Neural cell (in vitro differentiated cells): ENCODE data around the gene LPIN2. TPM values are rescaled to one million over a fixed set of nuclear protein-coding genes. Genes with fewer than 3 reads are reported as not detected.

Source experiments
- H2AFZ ChIP-seq: fragments of 200-600, 300-800 bp; sonication (generic), shearing (Covaris generic); 2 replicates; pipeline ENCODE4 v1.6.0; 2014; ENCODE audit warnings: low read depth, mild to moderate bottlenecking, antibody characterized with exemption, low read length, moderate library complexity
- H3F3A ChIP-seq: fragments of 200-600 bp; shearing (Covaris generic); 2 replicates; pipeline ENCODE4 v1.6.1; 2016; ENCODE audit warnings: mild to moderate bottlenecking, moderate library complexity, mixed read lengths, antibody characterized with exemption, low read length; ENCODE audit not compliant: insufficient read depth, poor library complexity, severe bottlenecking
- H3K27ac ChIP-seq: fragments of 200-600, 300-800 bp; sonication (generic), shearing (Covaris generic); 2 replicates; pipeline ENCODE4 v1.5.1; 2014; ENCODE audit warnings: mild to moderate bottlenecking, low read length, moderate library complexity
- H3K27me3 ChIP-seq: fragments of 300-800, 200-600 bp; sonication (generic), shearing (Covaris generic); 2 replicates; pipeline ENCODE4 v1.6.0; 2014; ENCODE audit warnings: mild to moderate bottlenecking, low read depth, low read length, moderate library complexity; ENCODE audit not compliant: insufficient read depth
- H3K36me3 ChIP-seq: fragments of 300-800, 200-600 bp; sonication (generic), shearing (Covaris generic); 2 replicates; pipeline ENCODE4 v1.5.1; 2014; ENCODE audit warnings: mild to moderate bottlenecking, antibody characterized with exemption, low read length, moderate library complexity; ENCODE audit not compliant: insufficient read depth
- H3K4me2 ChIP-seq: fragments of 300-800, 200-600 bp; sonication (generic), shearing (Covaris generic); 2 replicates; pipeline ENCODE4 v1.6.0; 2014; ENCODE audit warnings: mild to moderate bottlenecking, low read length
- H3K4me3 ChIP-seq: fragments of 300-800, 200-600 bp; sonication (generic), shearing (Covaris generic); 2 replicates; pipeline ENCODE4 v1.5.1; 2014; ENCODE audit warnings: mild to moderate bottlenecking, low read length, moderate library complexity
- H3K79me2 ChIP-seq: fragments of 200-600 bp; shearing (Covaris generic); replicated peaks from 2 replicates; pipeline ENCODE4 v1.6.0; 2014; ENCODE audit warnings: mild to moderate bottlenecking, low read length, moderate library complexity; ENCODE audit not compliant: insufficient read depth
- H3K9ac ChIP-seq: fragments of 300-800, 200-600 bp; sonication (generic), shearing (Covaris generic); 2 replicates; pipeline ENCODE4 v1.6.1; 2016; ENCODE audit warnings: mild to moderate bottlenecking, low read length, mixed read lengths
- H3K9me2 ChIP-seq: fragments of 200-600 bp; shearing (Covaris generic); 2 replicates; pipeline ENCODE4 v1.6.1; 2016; ENCODE audit warnings: mild to moderate bottlenecking, low read length, mixed read lengths; ENCODE audit not compliant: insufficient read depth
- H3K9me3 ChIP-seq: fragments of 200-600, 300-800 bp; sonication (generic), shearing (Covaris generic); 2 replicates; pipeline ENCODE4 v1.6.1; 2016; ENCODE audit warnings: mild to moderate bottlenecking, mixed run types, low read length, moderate library complexity, mixed read lengths
- H4K20me1 ChIP-seq: fragments of 200-600 bp; shearing (Covaris generic); 2 replicates; pipeline ENCODE4 v1.6.1; 2016; ENCODE audit warnings: mild to moderate bottlenecking, mixed run types; ENCODE audit not compliant: insufficient read depth
- CTCF ChIP-seq: fragments of 450-650 bp; IDR thresholded peaks from 2 replicates; pipeline ENCODE4 v1.5.1; 2014; ENCODE audit warnings: antibody characterized with exemption, mild to moderate bottlenecking, moderate library complexity; ENCODE audit not compliant: poor library complexity, severe bottlenecking
- EP300 ChIP-seq: fragments of 450-650 bp; conservative IDR thresholded peaks from 2 replicates; pipeline ENCODE4 v1.6.1; 2014; ENCODE audit warnings: antibody characterized with exemption, mild to moderate bottlenecking, moderate library complexity; ENCODE audit not compliant: poor library complexity, severe bottlenecking
- EZH2 ChIP-seq: fragments of 200-600, 300-800 bp; shearing (Covaris generic), sonication (generic); IDR thresholded peaks from 2 replicates; pipeline ENCODE4 v1.6.1; 2014; ENCODE audit warnings: antibody characterized with exemption, low read length, borderline replicate concordance, mild to moderate bottlenecking; ENCODE audit not compliant: insufficient read depth, poor library complexity, severe bottlenecking
- MXI1 ChIP-seq: fragments of 450-650 bp; conservative IDR thresholded peaks from 2 replicates; pipeline ENCODE4 v1.6.1; 2014; ENCODE audit warnings: antibody characterized with exemption, mild to moderate bottlenecking; ENCODE audit not compliant: poor library complexity, severe bottlenecking
- POLR2AphosphoS5 ChIP-seq: IDR thresholded peaks from 2 replicates; pipeline ENCODE4 v1.6.1; 2012
- RAD21 ChIP-seq: fragments of 450-650 bp; conservative IDR thresholded peaks from 2 replicates; pipeline ENCODE4 v1.6.1; 2014; ENCODE audit warnings: antibody characterized with exemption, mild to moderate bottlenecking, moderate library complexity
- SMC3 ChIP-seq: fragments of 450-650 bp; conservative IDR thresholded peaks from 2 replicates; pipeline ENCODE4 v1.6.1; 2014; ENCODE audit warnings: antibody characterized with exemption, mild to moderate bottlenecking, moderate library complexity; ENCODE audit not compliant: poor library complexity
- TAF1 ChIP-seq: IDR thresholded peaks from 2 replicates; pipeline ENCODE4 v1.6.1; 2012; ENCODE audit warnings: low read depth
- polyA plus RNA-seq: library from polyadenylated mRNA; depleted of rRNA; stranded (reverse); fragments of >200 nt; gene quantifications from 2 replicates; pipeline ENCODE4 v1.2.3, GENCODE V29; 2014
- TF ChIP-seq, protein P1 (sequence below): IDR thresholded peaks from 2 replicates; pipeline ENCODE4 v1.6.1; 2012; ENCODE audit warnings: borderline replicate concordance

LPIN2 gene
- polyA plus RNA-seq, 1 donor from 2014 or later = 14.4 TPM

DNA sequence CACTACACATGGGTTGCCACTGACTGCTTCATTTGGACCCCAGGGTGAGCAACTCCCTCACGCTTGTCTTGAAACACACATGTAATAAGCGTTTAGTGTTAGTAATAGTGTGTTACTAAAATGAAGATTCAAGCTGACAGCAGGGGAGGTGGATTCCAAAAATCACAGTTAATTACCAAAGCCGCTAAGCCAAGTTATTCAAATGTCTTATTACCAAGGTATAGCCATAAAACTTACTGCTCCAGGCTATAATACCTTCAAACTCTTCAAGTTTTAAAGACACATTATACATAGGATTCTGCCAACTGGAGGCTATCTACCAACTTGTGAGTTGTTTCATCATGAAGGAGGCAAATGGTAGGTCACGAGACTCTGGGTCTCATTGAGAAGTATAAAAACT, 2.9 kb downstream of the LPIN2 start:
- no peak overlapping the region for H3K4me3 ChIP-seq
- H3K27ac ChIP-seq = no peak overlapping the region
- H3K9ac ChIP-seq = no peak overlapping the region
- H3K4me2 ChIP-seq = no peak overlapping the region
- no peaks in the 10 kb centered on the region for H3F3A ChIP-seq
- no peaks in the 10 kb centered on the region for H3K9me3 ChIP-seq
- no peaks in the 10 kb centered on the region for H3K9me2 ChIP-seq
- no peak overlapping the region for H2AFZ ChIP-seq
- peaks cover 14% of the 10 kb centered on the region for H3K79me2 ChIP-seq
- no peaks in the 10 kb centered on the region for H3K36me3 ChIP-seq
- no peaks in the 10 kb centered on the region for H3K27me3 ChIP-seq
- TF ChIP-seq EZH2 = no peak
- no peak for TF ChIP-seq EP300
- no peak for TF ChIP-seq MXI1
- no peaks in the 10 kb centered on the region for H4K20me1 ChIP-seq

- Histone ChIP-seq H4K20me1 (no peaks in the 10 kb centered on the region), H3K36me3 (no peaks in the 10 kb centered on the region), H3K27me3 (no peaks in the 10 kb centered on the region), H3K4me3 (no peak overlapping the region), H3K27ac (no peak overlapping the region), H3K4me2 (no peak overlapping the region), H3K9me3 (peaks cover 4% of the 10 kb centered on the region), H2AFZ (no peak overlapping the region), H3K9me2 (no peaks in the 10 kb centered on the region), H3K79me2 (peaks cover 14% of the 10 kb centered on the region), H3K9ac (no peak overlapping the region), H3F3A (no peaks in the 10 kb centered on the region)
- TF ChIP-seq CTCF = no peak
- TF ChIP-seq EP300 = no peak
- no peak for TF ChIP-seq EZH2
- TF ChIP-seq SMC3 = no peak
- TF ChIP-seq, protein P1, sequence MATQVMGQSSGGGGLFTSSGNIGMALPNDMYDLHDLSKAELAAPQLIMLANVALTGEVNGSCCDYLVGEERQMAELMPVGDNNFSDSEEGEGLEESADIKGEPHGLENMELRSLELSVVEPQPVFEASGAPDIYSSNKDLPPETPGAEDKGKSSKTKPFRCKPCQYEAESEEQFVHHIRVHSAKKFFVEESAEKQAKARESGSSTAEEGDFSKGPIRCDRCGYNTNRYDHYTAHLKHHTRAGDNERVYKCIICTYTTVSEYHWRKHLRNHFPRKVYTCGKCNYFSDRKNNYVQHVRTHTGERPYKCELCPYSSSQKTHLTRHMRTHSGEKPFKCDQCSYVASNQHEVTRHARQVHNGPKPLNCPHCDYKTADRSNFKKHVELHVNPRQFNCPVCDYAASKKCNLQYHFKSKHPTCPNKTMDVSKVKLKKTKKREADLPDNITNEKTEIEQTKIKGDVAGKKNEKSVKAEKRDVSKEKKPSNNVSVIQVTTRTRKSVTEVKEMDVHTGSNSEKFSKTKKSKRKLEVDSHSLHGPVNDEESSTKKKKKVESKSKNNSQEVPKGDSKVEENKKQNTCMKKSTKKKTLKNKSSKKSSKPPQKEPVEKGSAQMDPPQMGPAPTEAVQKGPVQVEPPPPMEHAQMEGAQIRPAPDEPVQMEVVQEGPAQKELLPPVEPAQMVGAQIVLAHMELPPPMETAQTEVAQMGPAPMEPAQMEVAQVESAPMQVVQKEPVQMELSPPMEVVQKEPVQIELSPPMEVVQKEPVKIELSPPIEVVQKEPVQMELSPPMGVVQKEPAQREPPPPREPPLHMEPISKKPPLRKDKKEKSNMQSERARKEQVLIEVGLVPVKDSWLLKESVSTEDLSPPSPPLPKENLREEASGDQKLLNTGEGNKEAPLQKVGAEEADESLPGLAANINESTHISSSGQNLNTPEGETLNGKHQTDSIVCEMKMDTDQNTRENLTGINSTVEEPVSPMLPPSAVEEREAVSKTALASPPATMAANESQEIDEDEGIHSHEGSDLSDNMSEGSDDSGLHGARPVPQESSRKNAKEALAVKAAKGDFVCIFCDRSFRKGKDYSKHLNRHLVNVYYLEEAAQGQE = no peak
- no peak for TF ChIP-seq MXI1
- TF ChIP-seq TAF1 = no peak
- no peak for TF ChIP-seq POLR2AphosphoS5
- TF ChIP-seq RAD21 = no peak
Measured at GRCh38 chr18:3008541-3008940, 4.4 kb downstream of the LPIN2 start.

GRCh38 chr18:3007491-3007890, 5.5 kb downstream of the LPIN2 start:
- H2AFZ ChIP-seq = no peak overlapping the region
- H4K20me1 ChIP-seq = no peaks in the 10 kb centered on the region
- H3K9me2 ChIP-seq = no peaks in the 10 kb centered on the region
- no peaks in the 10 kb centered on the region for H3K36me3 ChIP-seq
- H3K9me3 ChIP-seq = peaks cover 4% of the 10 kb centered on the region
- H3F3A ChIP-seq = no peaks in the 10 kb centered on the region
- no peak overlapping the region for H3K27ac ChIP-seq
- no peak overlapping the region for H3K4me3 ChIP-seq
- no peak overlapping the region for H3K4me2 ChIP-seq
- H3K79me2 ChIP-seq = peaks cover 14% of the 10 kb centered on the region
- TF ChIP-seq, protein P1 = no peak
- TF ChIP-seq RAD21 (no peak), TAF1 (no peak), EZH2 (no peak), CTCF (no peak), POLR2AphosphoS5 (no peak), SMC3 (no peak), MXI1 (no peak), EP300 (no peak)
- no peaks in the 10 kb centered on the region for H3K27me3 ChIP-seq
- no peak overlapping the region for H3K9ac ChIP-seq
